Esophagus squamous epithelium (tissue), 4 donors: Measurements from ENCODE around the gene BST1.

Source experiments
- CTCF ChIP-seq, 6 experiments: fragments of 450-650 bp in 4 of 6; fragments of 200-600 bp in 2 of 6; sonication (generic) in 2 of 6; IDR thresholded peaks; one replicate each; pipeline ENCODE4 v1.5.1; 2016 to 2019; ENCODE audit warnings: antibody characterized with exemption in 6 of 6, mild to moderate bottlenecking in 4 of 6, moderate library complexity in 4 of 6
- POLR2A ChIP-seq, 4 donors: fragments of 450-650 bp; IDR thresholded peaks; one replicate each; pipeline ENCODE4 v1.6.1; 2017; ENCODE audit warnings: antibody characterized with exemption in 4 of 4, mild to moderate bottlenecking in 4 of 4, moderate library complexity in 3 of 4

- TF ChIP-seq CTCF (IDR thresholded peaks at IDR 0.05) (no peak), POLR2A (IDR thresholded peaks at IDR 0.05) (no peak)
Observed at GRCh38 chr4:15753786-15754185, 50.9 kb downstream of the BST1 start.
